NCI-H69 (cell line): ENCODE results near the gene KIF6.
A peak's percentile ranks its signal among the peaks of the same experiment; 100 is the strongest.
"Not testable (repeated sequence)": the region's sequence is repeated elsewhere in the genome, so short reads cannot be mapped to it uniquely, and the experiment has no call there.

Experiments used
- DNase-seq: peaks from one replicate; lab custom pipeline; 2025; lab: John Stamatoyannopoulos, UW

Gene KIF6

GRCh38 chr6:39496915-39497314 is 228.3 kb downstream of the KIF6 start:
- no peak for DNase-seq

- DNase-seq = no peak
These were observed 228.8 kb downstream of the KIF6 start for GRCh38 chr6:39496456-39496855.

GRCh38 chr6:39495640-39496039 is 229.6 kb downstream of the KIF6 start:
- no peak for DNase-seq

- DNase-seq = no peak
These were observed 230.2 kb downstream of the KIF6 start for GRCh38 chr6:39494998-39495397.

- DNase-seq = no peak
These were observed 231.4 kb downstream of the KIF6 start for GRCh38 chr6:39493777-39494176.

- DNase-seq = no peak
These were observed 232.0 kb downstream of the KIF6 start for GRCh38 chr6:39493174-39493573.

GRCh38 chr6:39490108-39490507 is 235.1 kb downstream of the KIF6 start:
- no peak for DNase-seq

GRCh38 chr6:39488255-39488879 is 236.8 kb downstream of the KIF6 start:
- no peak for DNase-seq

- no peak for DNase-seq
These were observed 240.9 kb downstream of the KIF6 start for GRCh38 chr6:39484276-39484675.

GRCh38 chr6:39479819-39480218 is 245.4 kb downstream of the KIF6 start:
- not testable (repeated sequence) for DNase-seq

- DNase-seq = no peak
These were observed 248.5 kb downstream of the KIF6 start for GRCh38 chr6:39476670-39477069.

GRCh38 chr6:39476151-39476550 is 249.1 kb downstream of the KIF6 start:
- no peak for DNase-seq

- DNase-seq = no peak
These were observed 253.1 kb downstream of the KIF6 start for GRCh38 chr6:39471954-39472659.

GRCh38 chr6:39470506-39470905 is 254.7 kb downstream of the KIF6 start:
- DNase-seq = no peak

GRCh38 chr6:39468385-39468784 is 256.8 kb downstream of the KIF6 start:
- DNase-seq = no peak

- DNase-seq = peak; percentile 25
These were observed 258.6 kb downstream of the KIF6 start for GRCh38 chr6:39466631-39467030.

GRCh38 chr6:39465539-39465938 is 259.7 kb downstream of the KIF6 start:
- no peak for DNase-seq

- DNase-seq = no peak
These were observed 261.1 kb downstream of the KIF6 start for GRCh38 chr6:39464067-39464466.

GRCh38 chr6:39453956-39454524 is 271.2 kb downstream of the KIF6 start:
- DNase-seq = no peak

GRCh38 chr6:39453241-39453640 is 272.0 kb downstream of the KIF6 start:
- no peak for DNase-seq

GRCh38 chr6:39452306-39453145 is 272.7 kb downstream of the KIF6 start:
- peak; percentile 7 for DNase-seq

- DNase-seq = no peak
These were observed 273.4 kb downstream of the KIF6 start for GRCh38 chr6:39451831-39452230.

- no peak for DNase-seq
These were observed 276.2 kb downstream of the KIF6 start for GRCh38 chr6:39449022-39449421.
